ENCODE measurements around the gene CEP97. TPM values are rescaled to one million over a fixed set of nuclear protein-coding genes. Genes with fewer than 3 reads are reported as not detected.
A peak's percentile ranks its signal among the peaks of the same experiment; 100 is the strongest.

The CEP97 gene
- total RNA-seq, 1 experiment from 2014 or later: 12.0 TPM

GRCh38 chr3:101687142-101687931 is 37.1 kb upstream of the CEP97 start:
- ChIA-PET POLR2A (interaction anchor here (0.6 to 2.2 kb wide), 3 partner anchors 11 to 37 kb away, joined by 5 to 34 read pairs (median 10); partner anchors contain the start of genes CEP97 and ZBTB11), CTCF (interaction anchor here (3.8 kb wide), 1 partner anchor 11 kb away, joined by 23 read pairs; the partner anchor contains the start of gene ZBTB11)
- ATAC-seq (no peak), DNase-seq (ENCODE audit: low spot score) (no peak)
- Mint-ChIP-seq H3K4me1 (peaks cover 33% of the 10 kb centered on the region), H3K27ac (peak overlapping the region; percentile 100), H3K27me3 (ENCODE audit: low read depth) (no peaks in the 10 kb centered on the region; the same call in 1 of the 2 replicates), H3K36me3 (peaks cover 33% of the 10 kb centered on the region), H3K4me3 (peak overlapping the region; percentile 100), H3K9me3 (no peaks in the 10 kb centered on the region)
- TF ChIP-seq ZMAT4 (CRISPR knock-in tag; IDR thresholded peaks at IDR 0.05): no peak
- TF ChIP-seq E2F1 (CRISPR knock-in tag; IDR thresholded peaks at IDR 0.05): no peak
- TF ChIP-seq FOXP4 (CRISPR knock-in tag; IDR thresholded peaks at IDR 0.05): no peak
- TF ChIP-seq ZNF121 (CRISPR knock-in tag; IDR thresholded peaks at IDR 0.05): no peak
- no peak for TF ChIP-seq ZNF416 (CRISPR knock-in tag; IDR thresholded peaks at IDR 0.05)
- TF ChIP-seq SMAD3 (CRISPR knock-in tag; IDR thresholded peaks at IDR 0.05; ENCODE audit: borderline replicate concordance): no peak
- no peak for TF ChIP-seq ELF4 (CRISPR knock-in tag; IDR thresholded peaks at IDR 0.05; ENCODE audit: low read depth)
- TF ChIP-seq JAZF1 (CRISPR knock-in tag; IDR thresholded peaks at IDR 0.05): no peak
- no peak for TF ChIP-seq SMAD4 (CRISPR knock-in tag; IDR thresholded peaks at IDR 0.05)
- TF ChIP-seq FOXP1 (CRISPR knock-in tag; IDR thresholded peaks at IDR 0.05; ENCODE audit: borderline replicate concordance): no peak
- no peak for TF ChIP-seq FOXJ3 (CRISPR knock-in tag; IDR thresholded peaks at IDR 0.05; ENCODE audit: borderline replicate concordance)
- TF ChIP-seq CREB1 (CRISPR knock-in tag; IDR thresholded peaks at IDR 0.05): no peak
- no peak for TF ChIP-seq ARID4B (CRISPR knock-in tag; IDR thresholded peaks at IDR 0.05; ENCODE audit: borderline replicate concordance)
- no peak for TF ChIP-seq ZNF425 (CRISPR knock-in tag; conservative IDR thresholded peaks at IDR 0.05)

Data from WTC11 (cell line).